Retinal pigment epithelial cell (primary cell): ENCODE results near the gene LDLRAD2.
A peak's percentile ranks its signal among the peaks of the same experiment; 100 is the strongest.

Source experiments
- DNase-seq: peaks from one replicate; pipeline ENCODE4 v3.0.0-alpha.2; 2010; ENCODE audit warnings: low read depth
- H3K4me3 ChIP-seq: 2 replicates; pipeline ENCODE4 v1.5.1; 2011; ENCODE audit warnings: mild to moderate bottlenecking, low read length, control low read depth, moderate library complexity
- TF ChIP-seq, protein P1 (sequence below): conservative IDR thresholded peaks from 2 replicates; pipeline ENCODE4 v1.5.1; 2011; ENCODE audit warnings: low read depth, low read length, control low read depth, inconsistent platforms

LDLRAD2 gene

GRCh38 chr1:21865609-21865942, 53.5 kb downstream of the LDLRAD2 start:
- TF ChIP-seq, protein P1, sequence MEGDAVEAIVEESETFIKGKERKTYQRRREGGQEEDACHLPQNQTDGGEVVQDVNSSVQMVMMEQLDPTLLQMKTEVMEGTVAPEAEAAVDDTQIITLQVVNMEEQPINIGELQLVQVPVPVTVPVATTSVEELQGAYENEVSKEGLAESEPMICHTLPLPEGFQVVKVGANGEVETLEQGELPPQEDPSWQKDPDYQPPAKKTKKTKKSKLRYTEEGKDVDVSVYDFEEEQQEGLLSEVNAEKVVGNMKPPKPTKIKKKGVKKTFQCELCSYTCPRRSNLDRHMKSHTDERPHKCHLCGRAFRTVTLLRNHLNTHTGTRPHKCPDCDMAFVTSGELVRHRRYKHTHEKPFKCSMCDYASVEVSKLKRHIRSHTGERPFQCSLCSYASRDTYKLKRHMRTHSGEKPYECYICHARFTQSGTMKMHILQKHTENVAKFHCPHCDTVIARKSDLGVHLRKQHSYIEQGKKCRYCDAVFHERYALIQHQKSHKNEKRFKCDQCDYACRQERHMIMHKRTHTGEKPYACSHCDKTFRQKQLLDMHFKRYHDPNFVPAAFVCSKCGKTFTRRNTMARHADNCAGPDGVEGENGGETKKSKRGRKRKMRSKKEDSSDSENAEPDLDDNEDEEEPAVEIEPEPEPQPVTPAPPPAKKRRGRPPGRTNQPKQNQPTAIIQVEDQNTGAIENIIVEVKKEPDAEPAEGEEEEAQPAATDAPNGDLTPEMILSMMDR, result no peak
- no peak for DNase-seq
- no peak overlapping the region for H3K4me3 ChIP-seq

DNA sequence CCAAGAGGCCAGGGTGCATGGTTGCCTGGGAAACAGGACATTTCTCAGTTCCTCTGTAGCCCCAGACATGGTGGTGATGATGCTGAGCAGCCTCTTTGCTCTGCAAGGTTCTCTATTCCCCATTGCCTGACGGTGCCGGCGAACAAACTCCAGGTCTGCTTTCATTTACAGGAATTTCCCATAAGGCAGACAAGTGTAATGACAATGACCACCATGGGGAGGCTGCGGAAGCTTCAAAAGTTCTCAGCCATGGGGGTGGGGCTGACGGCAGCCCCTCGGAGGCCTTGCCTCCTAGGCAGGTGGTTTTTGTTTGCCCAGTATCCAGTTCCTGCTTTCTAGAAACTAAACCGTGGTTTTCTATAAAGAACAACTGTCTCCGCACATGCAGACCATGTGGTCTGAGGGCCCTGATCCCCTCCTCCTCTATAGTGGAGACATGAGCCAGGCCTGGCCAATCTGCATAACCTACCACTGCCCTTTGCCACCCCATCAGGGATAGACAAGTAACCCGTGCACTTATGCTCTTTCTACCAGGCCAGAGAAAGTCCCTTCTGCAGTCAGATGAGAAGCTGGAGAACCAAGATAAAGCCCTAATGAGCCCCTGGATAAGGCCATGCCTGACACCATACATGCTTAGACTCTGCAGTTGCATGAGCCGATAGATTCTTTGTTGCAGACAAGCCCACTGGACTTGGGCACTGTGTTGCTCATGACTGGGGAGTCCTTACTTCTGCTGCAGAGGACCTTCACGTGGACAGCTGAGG, 54.1 kb downstream of the LDLRAD2 start:
- TF ChIP-seq, protein P1, result no peak
- no peak for DNase-seq

GRCh38 chr1:21866707-21867043, 54.6 kb downstream of the LDLRAD2 start:
- no peak overlapping the region for H3K4me3 ChIP-seq
- TF ChIP-seq, protein P1, result no peak
- no peak for DNase-seq

More for the DNA sequence above, 54.1 kb downstream of the LDLRAD2 start:
- H3K4me3 ChIP-seq, result no peak overlapping the region

DNA sequence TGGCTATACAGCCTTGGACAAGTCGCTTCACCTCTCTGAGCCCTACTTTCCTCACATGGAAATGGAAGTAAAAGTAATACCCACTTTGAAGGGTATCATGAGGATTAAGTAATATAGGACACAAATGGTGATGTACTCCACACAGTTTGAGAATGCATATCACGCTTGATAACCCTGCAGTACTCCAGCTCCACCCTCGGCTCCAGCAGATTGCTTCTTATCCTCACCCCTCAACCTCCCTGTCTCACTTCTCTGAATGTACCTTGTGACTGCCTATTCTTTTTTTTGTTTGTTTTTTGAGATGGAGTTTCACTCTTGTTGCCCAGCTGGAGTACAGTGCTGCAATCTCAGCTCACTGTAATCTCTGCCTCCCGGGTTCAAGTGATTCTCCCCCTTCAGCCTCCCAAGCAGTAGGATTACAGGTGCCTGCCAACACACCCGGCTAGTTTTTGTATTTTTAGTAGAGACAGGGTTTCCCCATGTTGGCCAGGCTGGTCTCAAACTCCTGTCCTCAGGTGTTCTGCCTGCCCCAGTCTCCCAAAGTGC, 55.5 kb downstream of the LDLRAD2 start:
- no peak overlapping the region for H3K4me3 ChIP-seq
- no peak for DNase-seq
- TF ChIP-seq, protein P1, result no peak

DNA sequence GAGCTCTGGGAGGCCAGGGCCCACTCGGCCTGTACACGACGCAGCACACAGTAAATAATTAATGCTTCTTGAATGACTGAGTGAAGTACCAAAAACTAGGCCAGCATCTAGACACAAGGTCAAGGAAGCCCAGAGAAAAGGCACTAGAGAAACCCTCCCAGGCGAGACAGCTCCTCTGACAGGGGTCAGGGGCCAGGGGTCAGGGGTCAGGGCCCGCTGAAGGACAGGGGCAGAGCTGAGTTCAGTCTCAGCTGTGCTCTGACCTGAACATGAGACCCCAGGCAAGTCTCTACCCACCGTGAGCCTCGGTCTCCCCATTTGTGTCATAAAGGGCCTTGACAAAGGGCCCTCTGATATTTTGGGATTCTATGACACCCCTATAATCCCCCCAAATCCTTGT, 56.4 kb downstream of the LDLRAD2 start:
- no peak overlapping the region for H3K4me3 ChIP-seq
- no peak for DNase-seq
- TF ChIP-seq, protein P1, result no peak

- TF ChIP-seq, protein P1, result no peak
- H3K4me3 ChIP-seq, result no peak overlapping the region
These were observed 56.9 kb downstream of the LDLRAD2 start for GRCh38 chr1:21868941-21869454.

DNA sequence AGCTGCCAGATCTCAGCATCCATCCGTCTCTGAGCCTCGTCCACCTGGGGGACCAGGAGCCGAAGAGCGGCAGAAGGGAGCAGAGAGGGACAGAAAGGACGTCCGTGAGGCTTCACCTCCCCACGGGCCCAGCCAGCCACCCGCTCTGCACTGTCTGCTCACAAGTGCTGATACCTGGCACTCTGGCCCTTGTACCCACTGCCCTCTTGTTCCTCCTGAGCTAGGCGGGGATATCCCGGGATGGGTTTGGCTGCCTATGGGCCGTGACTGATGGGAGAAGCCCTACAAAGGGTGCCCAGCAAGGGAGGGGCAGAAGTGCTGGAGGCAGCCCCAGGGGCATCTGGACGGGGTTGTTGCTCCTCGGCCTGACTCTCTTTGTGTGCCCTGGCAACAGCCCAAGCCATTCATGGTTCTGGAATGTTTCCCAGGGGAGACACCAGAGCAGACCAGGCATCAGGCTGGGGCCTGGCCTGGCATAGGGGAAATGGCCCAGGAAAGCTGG, 57.6 kb downstream of the LDLRAD2 start:
- TF ChIP-seq, protein P1, result no peak
- H3K4me3 ChIP-seq, result no peak overlapping the region
- DNase-seq, result peak; percentile 62

More at GRCh38 chr1:21868941-21869454, 56.9 kb downstream of the LDLRAD2 start:
- no peak for DNase-seq
